Measurements from ENCODE around the gene SNCAIP. TPM values are rescaled to one million over a fixed set of nuclear protein-coding genes. Genes with fewer than 3 reads are reported as not detected.
"Not testable (repeated sequence)": the region's sequence is repeated elsewhere in the genome, so short reads cannot be mapped to it uniquely, and the experiment has no call there.

SNCAIP gene
- total RNA-seq, 2 donors from 2014 or later = 8.1 to 9.5 TPM

- Histone ChIP-seq H3K4me3 (no peak overlapping the region), H3K4me1 (no peaks in the 10 kb centered on the region), H3K27me3 (no peaks in the 10 kb centered on the region), H3K36me3 (no peaks in the 10 kb centered on the region), H3K27ac (no peak overlapping the region), H3K9me3 (no peaks in the 10 kb centered on the region)
- TF ChIP-seq CTCF (IDR thresholded peaks at IDR 0.05) = no peak
- DNase-seq (ENCODE audit: low spot score) = no peak
Observed at GRCh38 chr5:122351416-122352157, 39.5 kb downstream of the SNCAIP start.

- no peak overlapping the region for H3K27ac ChIP-seq
- H3K9me3 ChIP-seq = no peaks in the 10 kb centered on the region
- no peak for TF ChIP-seq CTCF (IDR thresholded peaks at IDR 0.05)
- H3K27me3 ChIP-seq = no peaks in the 10 kb centered on the region
- DNase-seq (ENCODE audit: low spot score) = no peak
- H3K36me3 ChIP-seq = no peaks in the 10 kb centered on the region
- H3K4me3 ChIP-seq = no peak overlapping the region
- H3K4me1 ChIP-seq = no peaks in the 10 kb centered on the region
Observed at GRCh38 chr5:122352331-122352730, 40.3 kb downstream of the SNCAIP start.

GRCh38 chr5:122353361-122353760 is 41.3 kb downstream of the SNCAIP start:
- not testable (repeated sequence) for H3K27ac ChIP-seq; H3K36me3 ChIP-seq; H3K4me1 ChIP-seq; H3K4me3 ChIP-seq; DNase-seq (ENCODE audit: low spot score); H3K27me3 ChIP-seq; H3K9me3 ChIP-seq

DNA sequence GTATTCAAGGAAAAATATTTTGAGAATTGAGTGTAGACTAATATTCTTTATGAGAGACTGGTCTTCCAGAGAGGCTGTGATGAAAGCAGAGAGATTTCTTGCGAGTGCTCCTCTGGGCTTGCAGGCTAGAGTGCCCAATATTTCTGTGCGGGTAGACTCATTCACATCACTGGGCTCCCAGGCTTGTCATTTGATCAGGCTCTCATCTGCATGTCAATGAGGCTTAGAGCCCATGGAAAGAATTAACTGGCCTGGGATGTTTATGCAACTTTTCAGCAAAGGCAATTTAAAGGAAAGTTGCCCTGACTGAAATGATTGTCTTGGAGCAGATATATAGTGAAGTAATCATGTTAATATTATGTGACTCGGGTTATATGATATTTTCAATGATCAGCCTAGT is 42.3 kb downstream of the SNCAIP start:
- Histone ChIP-seq H3K9me3 (no peaks in the 10 kb centered on the region), H3K27ac (no peak overlapping the region), H3K4me3 (no peak overlapping the region), H3K27me3 (no peaks in the 10 kb centered on the region), H3K36me3 (no peaks in the 10 kb centered on the region), H3K4me1 (no peaks in the 10 kb centered on the region)
- TF ChIP-seq CTCF (IDR thresholded peaks at IDR 0.05) = no peak
- DNase-seq (ENCODE audit: low spot score) = no peak

DNA sequence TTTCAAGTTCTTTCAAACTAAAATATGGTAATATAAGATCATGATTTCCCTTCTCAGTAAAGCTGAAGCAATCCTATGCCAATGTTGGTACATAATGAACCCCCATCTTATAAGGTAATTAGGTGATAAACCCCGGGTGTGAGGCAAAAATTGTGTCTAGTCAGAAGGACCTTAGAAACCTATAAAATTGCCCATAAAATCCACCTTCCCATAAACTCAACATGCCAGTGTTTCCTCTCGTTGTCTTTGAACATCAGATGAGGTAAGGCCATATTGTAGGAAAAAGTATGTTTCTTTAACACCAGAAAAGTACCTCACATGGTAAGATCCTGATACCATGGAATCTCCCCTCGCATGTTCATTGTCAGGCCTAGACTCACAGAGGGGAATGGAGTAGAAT is 43.3 kb downstream of the SNCAIP start:
- Histone ChIP-seq H3K27me3 (no peaks in the 10 kb centered on the region), H3K9me3 (no peaks in the 10 kb centered on the region), H3K4me1 (no peaks in the 10 kb centered on the region), H3K4me3 (no peak overlapping the region), H3K27ac (no peak overlapping the region), H3K36me3 (no peaks in the 10 kb centered on the region)
- no peak for TF ChIP-seq CTCF (IDR thresholded peaks at IDR 0.05)
- no peak for DNase-seq (ENCODE audit: low spot score)

DNA sequence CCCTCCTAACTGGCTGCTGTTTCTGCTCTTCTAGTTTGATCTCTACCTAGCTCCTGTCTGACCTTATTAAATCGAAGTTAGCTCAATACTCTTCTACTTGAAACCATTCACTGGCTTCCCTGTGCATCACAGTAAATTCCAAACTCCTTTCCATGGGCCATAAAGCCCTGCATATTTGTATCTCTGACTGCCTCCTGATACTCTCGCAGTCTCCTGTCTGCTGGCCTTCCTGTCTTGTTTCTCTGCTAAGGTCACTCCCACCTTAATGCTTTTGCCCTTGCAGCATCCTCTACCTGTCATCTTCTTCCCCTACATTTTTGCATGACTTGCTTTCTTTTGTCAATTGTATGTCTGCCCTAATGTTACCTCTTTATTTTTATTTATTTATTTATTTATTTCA is 44.8 kb downstream of the SNCAIP start:
- no peak for DNase-seq (ENCODE audit: low spot score)
- H3K4me1 ChIP-seq = no peaks in the 10 kb centered on the region
- no peak for TF ChIP-seq CTCF (IDR thresholded peaks at IDR 0.05)
- H3K36me3 ChIP-seq = no peaks in the 10 kb centered on the region
- no peak overlapping the region for H3K27ac ChIP-seq
- no peaks in the 10 kb centered on the region for H3K9me3 ChIP-seq
- no peak overlapping the region for H3K4me3 ChIP-seq
- no peaks in the 10 kb centered on the region for H3K27me3 ChIP-seq

Measured in right atrium auricular region (tissue), 2 donors.